GM18858 (cell line): Measurements from ENCODE around the gene KPNA3.
"Not testable (repeated sequence)": the region's sequence is repeated elsewhere in the genome, so short reads cannot be mapped to it uniquely, and the experiment has no call there.

ENCODE experiments used
- ATAC-seq: cut with Tn5 transposase; IDR thresholded peaks from one replicate; pipeline ENCODE4 v1.9.1; 2021; ENCODE audit not compliant: unreplicated experiment

KPNA3 gene, protein sequence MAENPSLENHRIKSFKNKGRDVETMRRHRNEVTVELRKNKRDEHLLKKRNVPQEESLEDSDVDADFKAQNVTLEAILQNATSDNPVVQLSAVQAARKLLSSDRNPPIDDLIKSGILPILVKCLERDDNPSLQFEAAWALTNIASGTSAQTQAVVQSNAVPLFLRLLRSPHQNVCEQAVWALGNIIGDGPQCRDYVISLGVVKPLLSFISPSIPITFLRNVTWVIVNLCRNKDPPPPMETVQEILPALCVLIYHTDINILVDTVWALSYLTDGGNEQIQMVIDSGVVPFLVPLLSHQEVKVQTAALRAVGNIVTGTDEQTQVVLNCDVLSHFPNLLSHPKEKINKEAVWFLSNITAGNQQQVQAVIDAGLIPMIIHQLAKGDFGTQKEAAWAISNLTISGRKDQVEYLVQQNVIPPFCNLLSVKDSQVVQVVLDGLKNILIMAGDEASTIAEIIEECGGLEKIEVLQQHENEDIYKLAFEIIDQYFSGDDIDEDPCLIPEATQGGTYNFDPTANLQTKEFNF

DNA sequence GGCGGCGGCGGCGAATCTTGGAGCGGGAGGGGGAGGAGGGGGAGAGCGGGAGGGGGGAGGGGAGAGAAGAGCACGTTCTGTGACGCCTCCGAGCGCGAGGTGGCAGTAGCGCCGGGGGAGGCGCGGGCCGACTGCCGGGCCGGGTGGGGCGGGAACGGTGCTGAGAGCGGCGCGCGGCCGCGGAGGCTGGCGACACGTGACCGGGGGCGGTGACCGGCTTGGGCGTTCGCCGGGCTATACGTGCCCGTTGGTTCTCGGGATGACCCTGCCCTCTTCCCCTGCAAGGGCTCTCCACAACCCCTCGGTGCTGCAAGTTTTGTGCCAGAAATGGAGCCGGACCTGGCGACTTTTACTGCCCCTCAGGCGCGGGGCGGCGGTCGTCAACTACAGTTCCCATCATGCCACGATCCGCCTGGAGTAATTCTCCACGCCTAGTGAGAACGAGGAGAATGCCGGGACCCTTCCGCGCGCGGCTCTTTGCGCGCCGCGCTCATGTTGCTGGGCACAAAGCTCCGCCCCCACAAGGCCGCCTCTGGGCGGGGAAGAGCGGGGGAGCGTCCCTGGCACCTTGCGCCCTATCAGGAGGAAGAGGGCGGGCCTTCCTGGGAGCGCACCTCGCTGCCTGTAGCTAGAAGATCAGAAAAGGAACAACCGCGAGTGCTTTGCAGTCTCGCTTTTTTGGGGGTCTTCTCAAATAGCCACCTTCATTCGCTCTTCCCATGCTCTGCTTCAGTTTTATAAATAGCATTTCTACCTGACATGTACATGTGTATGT lies at the start of gene KPNA3:
TSS of gene KPNA3 (minus strand) at position 133 of the 775 bp plus-strand sequence. CDS start 176 bp downstream, outside the sequence.
- ATAC-seq: peak; percentile 79

DNA sequence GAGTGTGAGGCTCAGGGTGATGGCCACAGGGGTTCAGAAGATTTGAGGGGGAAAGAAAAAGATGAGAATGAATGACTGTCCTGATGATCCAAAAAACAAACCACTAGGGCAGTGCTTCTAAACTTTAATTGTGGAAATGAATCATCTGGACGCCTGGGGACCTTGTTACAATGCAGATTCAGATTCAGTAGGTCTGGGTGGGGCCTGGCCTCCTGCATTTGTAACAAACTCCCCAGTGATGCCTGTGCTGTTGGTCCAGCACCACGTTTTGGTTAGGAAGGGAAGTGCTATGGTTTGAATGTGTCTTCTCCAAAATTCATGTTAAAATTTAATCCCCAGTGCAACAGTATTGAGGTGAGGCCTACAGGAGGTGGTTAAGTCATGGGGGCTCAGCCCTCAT lies 49.5 kb upstream of the KPNA3 start:
- ATAC-seq: no peak

DNA sequence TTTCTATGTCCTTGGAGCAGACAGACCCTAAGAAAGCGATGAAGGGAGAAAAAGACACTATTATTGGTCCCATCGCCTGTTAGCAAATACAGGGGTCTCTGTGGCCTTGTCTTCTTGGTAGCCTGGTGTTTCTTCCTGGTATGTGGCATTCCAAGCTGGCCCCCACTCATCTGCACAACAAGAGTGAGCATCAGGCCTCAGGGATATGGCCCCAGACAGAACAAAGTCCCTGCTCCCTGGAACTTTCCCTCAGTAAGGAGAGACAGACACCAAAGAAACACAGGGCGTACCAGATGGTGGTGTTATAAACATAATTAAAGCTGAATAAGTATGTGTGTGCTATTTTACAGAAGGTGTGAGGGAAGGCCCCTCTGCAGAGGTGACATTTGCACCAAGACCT lies 48.2 kb upstream of the KPNA3 start:
- no peak for ATAC-seq

DNA sequence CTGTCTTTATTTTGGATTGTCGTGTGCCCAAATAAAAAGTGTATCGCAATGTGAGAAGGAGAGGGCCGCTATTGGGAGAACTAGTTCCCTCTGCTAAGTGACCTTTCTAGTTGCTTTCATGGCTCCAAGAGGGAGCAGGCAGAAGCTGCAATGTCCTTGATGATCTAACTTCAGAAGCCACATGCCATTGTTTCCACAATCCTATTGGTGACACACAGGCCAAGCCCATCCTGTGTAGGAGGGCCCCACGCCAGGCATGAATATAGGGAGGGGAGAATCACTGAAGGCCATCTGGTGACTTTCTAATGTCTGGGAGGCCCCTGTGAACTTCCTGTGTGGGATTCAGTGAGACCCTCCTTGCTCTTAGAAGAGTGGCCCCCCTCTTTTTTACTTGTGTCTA lies 47.8 kb upstream of the KPNA3 start:
- no peak for ATAC-seq

DNA sequence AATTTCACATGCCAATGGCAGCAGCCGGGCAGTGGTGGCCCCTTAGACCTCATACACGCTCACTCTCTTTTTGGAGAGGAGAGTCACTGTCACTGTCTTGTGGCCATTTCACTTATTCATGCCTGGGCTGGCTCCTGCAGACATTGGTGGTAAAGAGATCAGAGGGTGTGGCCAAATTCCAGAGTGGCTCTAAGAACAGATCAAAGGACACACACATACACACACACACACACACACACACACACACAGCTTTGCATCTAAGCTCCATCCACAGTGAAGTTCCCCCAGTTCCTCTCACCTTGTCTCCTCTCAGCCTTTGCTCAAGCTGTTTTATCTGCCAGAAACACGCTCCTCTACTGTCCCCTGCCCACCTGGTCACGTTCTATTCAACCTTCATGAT lies 46.5 kb upstream of the KPNA3 start:
- no peak for ATAC-seq

DNA sequence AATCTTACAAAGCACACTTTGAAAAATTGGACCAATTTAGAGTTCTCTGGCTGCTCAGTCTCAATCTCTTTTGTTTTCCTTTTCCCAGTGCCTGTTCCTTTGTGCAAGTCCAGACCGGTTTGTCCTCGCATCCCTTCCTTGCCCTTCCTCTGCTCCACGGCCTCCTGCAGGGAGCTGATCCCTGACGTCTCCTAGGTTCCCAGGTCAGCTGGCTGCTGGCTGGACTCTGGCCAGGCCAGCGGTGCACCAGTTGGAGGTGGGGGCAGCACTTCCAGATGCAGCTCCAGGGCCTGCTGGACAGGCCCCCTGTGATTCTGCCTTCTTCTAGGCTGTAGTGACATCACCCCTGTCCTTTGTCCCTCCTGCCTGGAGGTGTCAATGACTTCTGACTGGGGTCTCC lies 44.0 kb upstream of the KPNA3 start:
- no peak for ATAC-seq

DNA sequence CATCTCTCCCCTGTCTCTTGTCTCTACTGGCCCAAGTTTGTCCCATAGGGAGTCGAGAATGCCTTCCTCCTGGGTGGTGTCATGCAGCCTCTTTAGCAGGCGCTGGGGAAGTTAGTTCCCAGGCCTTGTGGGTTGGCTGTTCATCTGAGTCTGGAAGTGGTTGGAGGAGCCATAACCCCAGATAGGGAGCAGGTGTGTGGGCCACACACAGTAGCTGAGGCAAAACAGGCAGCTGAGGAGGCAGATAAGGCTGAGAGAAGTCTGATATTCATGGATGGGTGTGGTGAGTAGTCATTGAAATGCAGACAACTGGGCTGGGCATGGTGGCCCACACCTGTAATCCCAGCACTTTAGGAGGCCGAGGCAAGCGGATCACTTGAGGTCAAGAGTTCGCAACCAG lies 40.9 kb upstream of the KPNA3 start:
- no peak for ATAC-seq

DNA sequence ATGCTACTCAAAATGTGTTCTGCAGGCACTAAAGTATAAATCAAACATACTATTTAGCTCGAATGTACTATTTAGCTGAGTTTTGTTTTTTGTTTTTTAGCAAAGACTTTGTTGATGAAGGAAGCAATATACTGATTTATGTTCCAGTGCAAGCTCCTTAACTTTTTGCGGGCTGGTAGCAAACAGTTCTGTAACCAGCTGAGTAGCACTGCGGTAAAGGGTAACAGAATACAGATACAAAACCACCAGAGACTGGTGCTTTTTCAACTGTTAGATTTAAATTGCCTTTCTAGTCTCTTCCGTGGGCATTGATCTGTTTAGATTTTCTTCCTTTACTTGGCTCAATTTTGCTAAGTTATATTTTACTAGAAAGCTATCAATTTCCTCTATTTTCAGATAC lies 39.0 kb upstream of the KPNA3 start:
- ATAC-seq: no peak

DNA sequence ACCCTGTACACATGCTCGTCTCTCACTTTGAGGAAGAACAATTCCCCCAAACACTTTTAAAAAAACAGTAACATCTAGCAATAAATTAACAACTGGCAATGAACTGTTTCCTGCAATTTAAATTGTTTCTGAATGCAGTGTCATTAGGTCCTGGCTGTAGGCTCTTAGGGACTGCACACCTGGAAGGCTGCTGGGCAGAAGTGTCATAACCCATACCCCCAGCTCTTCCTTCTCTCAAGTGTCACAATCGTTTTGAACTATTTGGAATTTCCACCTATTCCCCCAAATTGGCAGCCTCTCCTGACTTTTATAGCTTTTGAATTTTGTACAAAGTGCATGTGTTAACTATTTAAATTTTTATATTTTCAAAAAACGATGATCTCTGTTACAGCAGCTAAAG lies 38.2 kb upstream of the KPNA3 start:
- ATAC-seq: no peak

DNA sequence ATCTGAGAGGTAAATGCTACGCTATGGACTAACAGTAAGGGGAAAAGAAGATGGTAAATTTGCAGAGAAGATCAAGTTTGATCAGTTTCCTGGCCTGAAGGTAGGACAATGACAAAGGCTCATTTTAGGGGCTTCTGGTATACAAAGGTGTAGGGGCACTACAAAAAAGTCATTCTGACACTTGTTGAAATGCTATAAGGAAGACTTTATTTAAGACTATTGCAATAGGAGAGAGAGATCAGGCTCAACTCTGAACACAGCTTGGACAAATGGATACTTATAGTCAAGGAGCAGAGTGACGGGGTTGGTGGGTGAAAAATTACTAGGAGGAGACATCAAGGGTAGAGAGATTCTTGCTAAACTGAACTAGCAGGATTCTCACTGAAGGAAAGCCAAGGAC lies 37.2 kb upstream of the KPNA3 start:
- no peak for ATAC-seq

DNA sequence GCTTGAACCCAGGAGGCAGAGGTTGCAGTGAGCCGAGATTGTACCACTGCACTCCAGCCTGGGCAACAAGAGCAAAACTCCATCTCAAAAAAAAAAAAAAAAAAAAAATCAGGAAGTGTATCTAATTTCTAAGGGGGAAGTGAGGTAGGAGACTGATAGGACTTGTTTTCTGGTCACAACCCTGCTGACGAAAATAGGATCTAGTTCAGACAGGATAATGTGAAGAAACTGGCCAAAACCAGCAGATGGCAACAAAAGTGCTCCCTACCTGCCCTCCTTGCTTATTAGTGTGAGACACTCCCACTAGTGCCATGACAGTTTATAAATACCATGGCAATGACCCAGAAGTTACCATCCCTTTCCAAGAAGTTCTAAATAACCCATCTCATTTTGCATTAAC lies 36.0 kb upstream of the KPNA3 start:
- no peak for ATAC-seq

DNA sequence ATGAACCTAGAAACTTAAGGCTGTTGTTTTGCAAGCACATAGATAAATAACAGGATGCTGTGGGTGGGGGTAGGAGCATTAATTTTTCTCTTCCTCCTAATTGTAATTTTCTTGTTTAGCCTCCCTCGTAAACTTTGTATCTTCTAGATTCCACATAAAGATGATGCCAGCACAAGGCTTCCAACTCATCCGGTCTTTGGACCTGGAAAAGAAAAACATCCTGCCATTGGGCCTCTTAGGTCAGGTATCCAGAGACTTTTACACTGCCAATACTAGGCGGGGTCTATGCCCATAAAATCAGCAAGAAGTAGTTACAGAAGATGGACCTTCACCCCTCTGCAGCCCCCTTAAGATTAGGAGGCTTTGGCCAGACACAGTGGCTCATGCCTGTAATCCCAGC lies 35.4 kb upstream of the KPNA3 start:
- no peak for ATAC-seq

DNA sequence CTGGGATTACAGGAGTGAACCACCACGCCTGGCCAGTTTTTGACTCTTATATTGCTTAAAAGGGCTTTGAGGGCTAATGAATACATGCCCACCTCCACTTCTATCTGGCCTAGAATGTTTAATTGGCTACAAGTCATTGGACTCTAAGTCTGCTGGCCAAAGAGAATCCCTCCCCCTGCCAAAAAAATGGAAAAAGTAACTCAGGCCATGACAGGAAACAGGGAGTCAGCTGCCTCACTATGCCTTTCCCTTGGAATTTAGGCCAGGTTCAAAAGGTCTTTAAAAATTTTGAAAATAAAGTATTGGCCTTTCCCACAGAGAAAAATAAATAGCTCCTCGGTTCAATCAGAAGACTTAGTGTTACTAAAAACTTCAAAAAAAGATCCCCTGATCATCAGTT lies 34.9 kb upstream of the KPNA3 start:
- no peak for ATAC-seq

DNA sequence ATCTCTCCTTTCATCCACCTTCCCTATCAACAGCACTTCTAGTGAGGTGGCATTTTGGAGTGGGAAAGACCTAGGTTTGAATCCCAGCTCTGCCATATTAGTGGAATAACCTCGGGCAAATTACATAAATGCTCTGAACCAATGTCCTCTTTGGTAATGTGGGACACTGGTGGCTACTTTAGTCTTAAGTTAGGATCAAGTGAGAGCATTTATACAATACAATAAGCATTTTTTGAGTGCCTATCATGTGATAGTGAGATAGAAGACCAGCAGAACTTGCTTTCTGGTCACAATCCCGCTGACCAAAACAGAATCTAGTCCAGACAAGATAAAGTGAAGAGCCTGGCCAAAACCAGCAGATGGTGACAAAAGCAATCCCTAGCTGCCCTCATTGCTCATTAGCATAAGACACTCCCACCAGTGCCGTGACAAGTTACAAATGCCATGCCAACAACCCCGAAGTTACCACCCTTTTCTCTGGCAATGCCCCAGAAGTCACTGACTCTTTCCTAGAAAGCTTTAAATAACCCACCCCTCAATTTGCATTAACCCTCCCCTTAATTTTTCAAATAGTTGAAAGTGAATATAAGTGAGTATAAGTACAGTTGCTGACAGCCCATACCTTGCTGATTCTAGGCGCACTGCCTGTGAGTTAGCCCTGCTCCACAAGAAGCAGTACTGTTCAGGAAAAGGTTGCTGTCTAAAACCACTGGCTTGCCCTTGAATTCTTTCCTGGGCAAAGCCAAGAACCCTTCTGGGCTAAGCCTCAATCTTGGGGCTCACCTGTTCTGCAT lies 28.9 kb upstream of the KPNA3 start:
- ATAC-seq: no peak

DNA sequence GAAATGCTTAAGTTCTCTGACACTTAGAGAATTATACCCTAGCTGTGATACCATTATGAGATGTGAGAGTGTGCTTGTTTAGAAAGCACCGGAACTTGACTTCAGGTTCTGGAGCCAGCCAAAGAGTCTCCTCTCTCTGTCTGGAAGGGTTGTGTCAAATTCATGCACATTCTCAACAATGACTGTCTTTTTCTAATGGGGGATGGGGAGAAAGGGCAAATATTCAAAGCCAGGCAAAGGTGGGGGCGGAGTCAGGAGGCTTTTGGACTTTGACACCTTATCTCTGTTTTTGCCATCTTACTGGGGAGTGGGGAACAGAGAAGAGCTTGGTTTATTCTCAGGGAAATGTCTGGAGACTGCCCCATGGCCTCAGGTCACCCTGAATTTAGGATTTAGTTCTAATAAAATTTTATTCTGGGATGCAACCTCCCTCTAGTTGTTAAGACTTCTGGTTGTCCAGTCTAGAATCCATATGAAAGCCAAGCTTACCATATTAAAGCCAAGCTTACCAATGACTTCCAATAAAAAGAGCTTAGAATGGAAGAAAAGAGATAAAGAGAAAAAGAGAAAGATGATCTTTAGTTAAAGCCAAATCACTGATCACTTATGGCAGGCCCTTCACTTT lies 28.2 kb upstream of the KPNA3 start:
- ATAC-seq: no peak

DNA sequence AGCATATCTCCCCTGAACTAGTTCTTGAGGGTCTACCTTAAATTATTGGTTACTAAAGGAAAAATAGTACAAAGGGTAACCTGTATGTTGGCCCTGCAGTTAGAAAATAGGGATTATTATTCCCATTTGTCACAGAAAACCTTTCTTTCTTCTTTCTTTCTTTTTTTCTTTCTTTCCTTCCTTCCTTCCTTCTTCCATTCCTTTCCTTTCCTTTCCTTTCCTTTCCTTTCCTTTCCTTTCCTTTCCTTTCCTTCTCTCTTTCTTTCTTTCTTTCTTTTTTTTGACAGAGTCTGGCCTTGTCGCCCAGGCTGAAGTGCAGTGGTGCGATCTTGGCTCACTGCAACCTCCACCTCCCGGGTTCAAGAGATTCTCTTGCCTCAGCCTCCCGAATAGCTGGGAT lies 23.6 kb upstream of the KPNA3 start:
- not testable (repeated sequence) for ATAC-seq

DNA sequence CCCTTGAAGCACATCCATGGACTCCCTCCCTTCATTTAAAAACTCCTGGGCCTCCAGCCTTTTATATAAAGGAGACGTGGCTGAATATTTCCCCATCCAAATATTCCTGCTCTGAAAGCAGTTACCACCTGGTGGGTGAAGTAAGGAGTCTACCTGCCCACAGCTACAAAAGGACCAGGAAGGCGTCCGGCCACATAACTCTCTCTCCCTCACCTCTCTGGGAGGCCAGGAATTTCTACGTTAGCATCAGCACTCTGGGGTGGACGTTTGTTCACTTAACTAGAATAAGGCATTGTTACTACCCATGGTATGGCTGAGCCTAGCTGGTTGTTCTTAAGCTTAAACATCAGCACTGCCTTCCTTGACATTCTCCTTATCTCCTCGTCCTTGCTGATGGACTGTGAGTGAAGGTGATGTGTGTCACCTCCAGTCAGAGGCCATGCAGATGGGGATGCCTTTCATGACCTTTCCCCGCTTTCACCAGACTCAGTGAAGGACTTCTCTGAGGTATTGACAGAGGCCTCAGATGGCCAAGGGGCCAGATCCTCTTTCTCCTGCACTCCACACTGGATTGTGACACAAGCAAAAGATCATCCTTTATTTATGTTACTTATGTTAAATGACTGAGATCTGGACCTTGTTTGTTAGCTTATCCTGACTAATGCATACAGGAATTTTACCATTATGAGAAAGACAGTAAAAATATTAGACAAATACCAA lies 22.2 kb upstream of the KPNA3 start:
- no peak for ATAC-seq

DNA sequence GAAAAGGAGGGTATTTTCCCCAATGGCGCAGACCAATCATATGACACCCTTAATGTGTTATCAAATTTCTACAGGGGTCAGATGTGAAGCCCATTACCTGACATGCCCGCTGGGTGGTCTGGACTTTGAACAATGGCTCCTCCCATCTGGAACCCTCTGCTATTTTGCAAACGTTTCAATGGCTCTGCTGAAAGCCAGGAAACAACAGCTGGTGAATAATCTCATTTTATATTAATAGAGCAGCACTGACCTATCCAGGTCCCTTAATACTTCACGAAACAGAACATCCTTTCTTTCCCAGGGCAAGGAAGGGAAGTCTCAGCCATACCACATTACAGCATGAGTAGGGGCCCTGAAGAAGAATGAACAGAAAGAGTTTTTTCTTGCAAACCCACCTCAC lies 20.3 kb upstream of the KPNA3 start:
- no peak for ATAC-seq

DNA sequence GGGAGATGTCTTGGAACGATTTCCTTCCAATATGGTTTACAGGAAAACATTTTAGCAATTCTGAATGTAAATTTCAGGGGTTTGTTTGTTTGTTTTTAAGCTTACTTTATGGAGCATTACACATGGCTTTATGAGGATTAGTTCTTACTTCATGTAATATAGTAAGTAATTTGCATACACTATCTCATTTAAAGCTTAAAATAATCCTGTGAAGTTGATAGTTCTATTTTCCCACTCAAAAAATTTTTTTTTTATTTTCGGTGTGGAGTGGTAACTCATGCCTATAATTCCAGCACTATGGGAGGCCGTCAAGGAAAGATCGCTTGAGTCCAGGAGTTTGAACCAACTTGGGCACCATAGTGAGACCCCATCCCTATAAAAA lies 19.0 kb upstream of the KPNA3 start:
- no peak for ATAC-seq
